GM18526 (cell line): Measurements from ENCODE around the gene GIGYF2.

Experiments used
- POLR2A ChIP-seq: IDR thresholded peaks from 3 replicates; pipeline ENCODE4 v1.6.1; 2011; ENCODE audit not compliant: insufficient read length; ENCODE audit errors: extremely low read depth

GIGYF2 gene

GRCh38 chr2:232723027-232723426 lies 25.9 kb downstream of the GIGYF2 start:
- no peak for TF ChIP-seq POLR2A

GRCh38 chr2:232728785-232729184 lies 31.7 kb downstream of the GIGYF2 start:
- TF ChIP-seq POLR2A = no peak

- TF ChIP-seq POLR2A = no peak
Observed at GRCh38 chr2:232731470-232731869, 34.3 kb downstream of the GIGYF2 start.

- TF ChIP-seq POLR2A = no peak
Observed at GRCh38 chr2:232741294-232741693, 44.2 kb downstream of the GIGYF2 start.

GRCh38 chr2:232741972-232742371 lies 44.8 kb downstream of the GIGYF2 start:
- no peak for TF ChIP-seq POLR2A

GRCh38 chr2:232744963-232745362 lies 47.8 kb downstream of the GIGYF2 start:
- no peak for TF ChIP-seq POLR2A

- TF ChIP-seq POLR2A = no peak
Observed at GRCh38 chr2:232748038-232748437, 50.9 kb downstream of the GIGYF2 start.

GRCh38 chr2:232749331-232749730 lies 52.2 kb downstream of the GIGYF2 start:
- no peak for TF ChIP-seq POLR2A

GRCh38 chr2:232750135-232750671 lies 53.1 kb downstream of the GIGYF2 start:
- TF ChIP-seq POLR2A = no peak

- TF ChIP-seq POLR2A = no peak
Observed at GRCh38 chr2:232757905-232758304, 60.8 kb downstream of the GIGYF2 start.

- no peak for TF ChIP-seq POLR2A
Observed at GRCh38 chr2:232761301-232761907, 64.3 kb downstream of the GIGYF2 start.

- TF ChIP-seq POLR2A = no peak
Observed at GRCh38 chr2:232767866-232768265, 70.7 kb downstream of the GIGYF2 start.

GRCh38 chr2:232770207-232770606 lies 73.1 kb downstream of the GIGYF2 start:
- no peak for TF ChIP-seq POLR2A

- no peak for TF ChIP-seq POLR2A
Observed at GRCh38 chr2:232771870-232772269, 74.7 kb downstream of the GIGYF2 start.

- TF ChIP-seq POLR2A = no peak
Observed at GRCh38 chr2:232772531-232772930, 75.4 kb downstream of the GIGYF2 start.

GRCh38 chr2:232773815-232774214 lies 76.7 kb downstream of the GIGYF2 start:
- no peak for TF ChIP-seq POLR2A

- no peak for TF ChIP-seq POLR2A
Observed at GRCh38 chr2:232776435-232776834, 79.3 kb downstream of the GIGYF2 start, which contains the start of gene KCNJ13. Gene KCNJ13, minus strand, starts transcription at chr2:232776565. Its CDS starts 5,203 bp downstream, at chr2:232771362.
